H1 (cell line): ENCODE measurements around the gene OBSL1. TPM values are rescaled to one million over a fixed set of nuclear protein-coding genes. Genes with fewer than 3 reads are reported as not detected.

Experiments
- MAFK ChIP-seq: IDR thresholded peaks from 2 replicates; pipeline ENCODE4 v1.6.1; 2012; ENCODE audit warnings: low read depth, mild to moderate bottlenecking, improper control_type of control experiment, low read length
- SP4 ChIP-seq: IDR thresholded peaks from 2 replicates; pipeline ENCODE4 v1.6.1; 2012; ENCODE audit warnings: low read length, inconsistent platforms
- polyA plus RNA-seq, 7 experiments: library from polyadenylated mRNA; depleted of rRNA in 3 of 7; stranded (reverse) in 5 of 7; unstranded in 2 of 7; fragments of >200 nt in 5 of 7; fragments of 200-250 nt in 2 of 7; gene quantifications; 1 replicate in 5 of 7; 2 replicates in 1 of 7; 4 replicates in 1 of 7; pipeline versions ENCODE4 v1.2.1 to v1.2.3, GENCODE V29; 2011 to 2013; ENCODE audit warnings: missing spikeins in 2 of 7, mixed read lengths in 2 of 7
- total RNA-seq: library from RNA; stranded (reverse); fragmentation: NEBNext Ultra II Directional; extraction: Animal tissue kit (Norgen Biotek cat#: 25700); gene quantifications from 2 replicates; pipeline ENCODE4 v1.2.1, GENCODE V29; 2021

OBSL1 gene
- total and polyA plus RNA-seq, 2 of the 8 experiments (the other 6 are each of a cell fraction or from before 2014, with no cell fraction given) = 116 to 127 TPM

DNA sequence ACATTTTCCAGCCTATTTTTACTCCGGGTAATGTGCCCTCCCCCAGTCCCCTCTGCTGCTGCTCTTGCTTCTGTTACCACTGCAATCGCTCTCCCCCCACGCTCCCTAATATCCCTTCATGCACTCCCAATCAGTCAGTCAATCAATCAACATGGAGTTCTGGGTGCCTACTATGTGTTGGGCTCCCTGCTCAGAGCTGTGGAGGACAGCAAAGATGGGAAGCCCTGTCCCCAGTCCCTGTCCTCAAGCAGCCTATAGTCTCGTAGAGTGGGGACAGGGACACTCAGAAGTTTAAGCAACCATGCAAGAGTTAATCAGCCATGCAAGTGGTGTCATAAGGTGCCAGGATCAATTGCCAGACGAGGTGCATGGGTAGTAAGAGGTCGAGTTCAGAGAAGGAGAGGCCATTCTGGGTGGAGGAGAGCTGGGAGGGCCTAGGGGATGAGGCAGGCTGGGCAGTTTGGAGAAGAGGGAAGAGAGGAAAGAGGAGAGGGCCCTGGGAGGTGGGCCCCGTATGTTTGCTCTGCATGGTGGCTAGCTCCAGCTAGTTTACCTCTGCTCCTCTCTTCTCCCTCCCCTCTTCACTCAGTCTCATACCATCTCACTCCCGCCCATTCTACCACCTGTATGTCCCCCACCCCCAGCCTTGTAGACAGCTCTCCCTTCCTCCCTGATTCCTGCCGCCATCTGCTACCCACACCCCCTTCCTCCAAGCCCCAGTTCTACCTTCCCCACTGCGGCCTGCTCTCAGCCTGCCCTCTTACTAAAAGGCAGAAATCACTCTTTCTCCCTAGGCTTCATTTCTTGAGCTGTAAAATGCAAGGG, 53.2 kb downstream of the OBSL1 start (continued):
- TF ChIP-seq MAFK = no peak
- TF ChIP-seq SP4 = no peak
